ENCODE data around the gene TRAPPC2B.

GRCh38 chr19:57410877-57411671, 47.7 kb downstream of the TRAPPC2B start, which contains the start of gene ZNF17:
- no peak for TF ChIP-seq EZH2 (IDR thresholded peaks at IDR 0.05; ENCODE audit: insufficient read depth, poor library complexity, severe bottlenecking)
- no peak for TF ChIP-seq EZH2phosphoT487 (IDR thresholded peaks at IDR 0.05; ENCODE audit: insufficient read depth, low read depth)
